GM18499 (cell line): ENCODE results near the gene KRT5.

Source experiments
- ATAC-seq: cut with Tn5 transposase; IDR thresholded peaks from one replicate; pipeline ENCODE4 v1.9.1; 2021; ENCODE audit warnings: moderate number of reproducible peaks; ENCODE audit not compliant: insufficient read depth, unreplicated experiment

Gene KRT5

GRCh38 chr12:52519826-52520662 is at the start of gene KRT5:
TSS of gene KRT5 (minus strand) at chr12:52520394. CDS start at chr12:52520296, 98 bp downstream.
- no peak for ATAC-seq

GRCh38 chr12:52568111-52568510 is 47.9 kb upstream of the KRT5 start:
- no peak for ATAC-seq

GRCh38 chr12:52566847-52567291 is 46.7 kb upstream of the KRT5 start:
- ATAC-seq: no peak

- ATAC-seq: no peak
Observed at GRCh38 chr12:52564582-52564981, 44.4 kb upstream of the KRT5 start.

GRCh38 chr12:52561880-52562449 is 41.8 kb upstream of the KRT5 start:
- no peak for ATAC-seq

GRCh38 chr12:52559979-52560378 is 39.8 kb upstream of the KRT5 start:
- ATAC-seq: no peak

- ATAC-seq: no peak
Observed at GRCh38 chr12:52558781-52559445, 38.7 kb upstream of the KRT5 start.

- ATAC-seq: no peak
Observed at GRCh38 chr12:52557476-52557875, 37.3 kb upstream of the KRT5 start.

- no peak for ATAC-seq
Observed at GRCh38 chr12:52555577-52555976, 35.4 kb upstream of the KRT5 start.

GRCh38 chr12:52552681-52553195 is 32.5 kb upstream of the KRT5 start, which contains the start of gene KRT71:
TSS of gene KRT71 (minus strand) at chr12:52553145. CDS start at chr12:52553077, 68 bp downstream.
- no peak for ATAC-seq

GRCh38 chr12:52552055-52552454 is 31.9 kb upstream of the KRT5 start:
- ATAC-seq: no peak

- no peak for ATAC-seq
Observed at GRCh38 chr12:52551216-52551865, 31.1 kb upstream of the KRT5 start.

- no peak for ATAC-seq
Observed at GRCh38 chr12:52546126-52546525, 25.9 kb upstream of the KRT5 start.

- no peak for ATAC-seq
Observed at GRCh38 chr12:52543985-52544883, 24.0 kb upstream of the KRT5 start.

- no peak for ATAC-seq
Observed at GRCh38 chr12:52542785-52543318, 22.7 kb upstream of the KRT5 start.

GRCh38 chr12:52542157-52542556 is 22.0 kb upstream of the KRT5 start:
- no peak for ATAC-seq

GRCh38 chr12:52541709-52542108 is 21.5 kb upstream of the KRT5 start:
- no peak for ATAC-seq

- no peak for ATAC-seq
Observed at GRCh38 chr12:52540531-52540930, 20.3 kb upstream of the KRT5 start.

GRCh38 chr12:52539821-52540173 is 19.6 kb upstream of the KRT5 start:
- ATAC-seq: no peak
